ENCODE results near the gene NEDD4L. TPM values are rescaled to one million over a fixed set of nuclear protein-coding genes. Genes with fewer than 3 reads are reported as not detected.

The NEDD4L gene
- total RNA-seq, 5 donors from 2014 or later (not counting 1 experiment from before 2014, with no cell fraction given): 4.4 to 10.7 (median 6.7) TPM

- no peak for ATAC-seq (replicated peaks in 1 of 4)
- Histone ChIP-seq H3K27me3 (replicated peaks in 1 of 2; ENCODE audit: control insufficient read depth in 2 of 2, extremely low read depth in 1 of 2, insufficient read depth in 2 of 2, low read length in 1 of 2) (peaks cover 0 to 4% of the 10 kb centered on the region in 2 experiments), H3K9me3 (no peaks in the 10 kb centered on the region), H3K4me3 (ENCODE audit: control insufficient read depth in 1 of 2, extremely low read depth in 1 of 2, low read length in 1 of 2) (no peak overlapping the region), H3K4me1 (ENCODE audit: control insufficient read depth in 1 of 2, extremely low read depth in 1 of 2, insufficient read depth in 2 of 2, low read length in 2 of 2) (no peaks in the 10 kb centered on the region), H3K36me3 (ENCODE audit: control insufficient read depth in 2 of 2, extremely low read depth in 1 of 2, insufficient read depth in 1 of 2, low read length in 1 of 2) (no peaks in the 10 kb centered on the region), H3K27ac (ENCODE audit: low read length) (no peak overlapping the region)
- Mint-ChIP-seq H3K4me3 (no peak overlapping the region), H3K4me1 (no peaks in the 10 kb centered on the region), H3K9me3 (no peaks in the 10 kb centered on the region), H3K36me3 (no peaks in the 10 kb centered on the region), H3K27ac (no peak overlapping the region), H3K27me3 (peaks cover 0 to 11% of the 10 kb centered on the region in 2 donors)
- no CpG with 5 or more reads among the region's 5 CpGs for WGBS (ENCODE audit: insufficient coverage)
- ChIA-PET POLR2A (no interaction called here), CTCF (no interaction called here)
- no peak for DNase-seq
Observed at GRCh38 chr18:58097907-58098166, 53.8 kb downstream of the NEDD4L start.

DNA sequence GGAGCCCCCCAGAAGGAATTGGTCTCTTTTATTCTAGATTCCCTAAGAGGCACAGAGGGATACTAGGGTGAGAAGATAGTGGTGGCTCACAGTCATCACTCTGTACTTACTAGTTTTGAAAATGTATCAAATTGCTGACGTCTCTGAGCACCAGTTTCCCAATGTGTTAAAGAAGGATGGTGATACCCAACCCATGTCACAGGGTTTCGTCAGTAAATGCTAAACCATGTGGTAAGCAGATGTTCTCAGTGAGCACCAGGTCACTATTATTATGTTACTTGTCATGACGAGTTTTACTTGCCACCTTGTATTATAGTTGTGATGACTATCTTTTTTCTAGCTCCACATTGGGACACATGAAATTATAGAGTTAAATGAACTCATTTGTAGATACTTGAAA lies 54.7 kb downstream of the NEDD4L start:
- H3K27ac Mint-ChIP-seq: no peak overlapping the region

DNA sequence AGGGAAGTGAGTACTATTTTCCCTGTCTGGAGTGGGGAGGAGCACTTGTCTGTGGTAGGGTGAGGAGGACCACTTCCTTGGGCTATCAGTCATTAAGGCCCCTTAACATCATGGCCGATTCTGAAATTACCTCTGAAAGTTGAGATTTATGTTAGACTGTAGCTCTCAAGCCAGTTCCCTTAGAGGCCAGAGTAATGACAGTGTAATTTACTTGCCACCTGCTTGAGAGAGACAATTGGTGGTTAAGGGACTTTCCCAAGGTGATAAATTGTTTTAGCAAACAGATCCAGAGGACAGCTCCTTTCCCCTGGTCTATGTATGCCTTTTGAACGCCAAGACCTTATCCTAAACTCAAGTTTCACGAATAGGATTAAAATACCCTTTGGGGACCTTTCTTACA lies 56.1 kb downstream of the NEDD4L start:
- 58% methylated on average over 2 of the region's 3 CpGs for WGBS (ENCODE audit: insufficient coverage)
- DNase-seq: no peak
- Histone ChIP-seq H3K4me1 (ENCODE audit: control insufficient read depth in 1 of 2, extremely low read depth in 1 of 2, insufficient read depth in 2 of 2, low read length in 2 of 2) (no peaks in the 10 kb centered on the region), H3K36me3 (ENCODE audit: control insufficient read depth in 2 of 2, extremely low read depth in 1 of 2, insufficient read depth in 1 of 2, low read length in 1 of 2) (no peaks in the 10 kb centered on the region), H3K9me3 (no peaks in the 10 kb centered on the region), H3K4me3 (ENCODE audit: control insufficient read depth in 1 of 2, extremely low read depth in 1 of 2, low read length in 1 of 2) (no peak overlapping the region), H3K27ac (ENCODE audit: low read length) (no peak overlapping the region), H3K27me3 (replicated peaks in 1 of 2; ENCODE audit: control insufficient read depth in 2 of 2, extremely low read depth in 1 of 2, insufficient read depth in 2 of 2, low read length in 1 of 2) (peaks cover 0 to 2% of the 10 kb centered on the region in 2 experiments)
- ChIA-PET POLR2A (no interaction called here), CTCF (no interaction called here)
- Mint-ChIP-seq H3K4me3 (no peak overlapping the region), H3K36me3 (no peaks in the 10 kb centered on the region), H3K27ac (no peak overlapping the region), H3K9me3 (no peaks in the 10 kb centered on the region), H3K4me1 (peaks cover 6 to 8% (median 8%) of the 10 kb centered on the region in 3 donors), H3K27me3 (peaks cover 0 to 26% of the 10 kb centered on the region in 2 donors)
- no peak for ATAC-seq (replicated peaks in 1 of 4)

More for the DNA sequence above, 54.7 kb downstream of the NEDD4L start:
- peaks cover 0 to 15% of the 10 kb centered on the region in 2 donors for H3K27me3 Mint-ChIP-seq
- Histone ChIP-seq H3K27me3 (replicated peaks in 1 of 2; ENCODE audit: control insufficient read depth in 2 of 2, extremely low read depth in 1 of 2, insufficient read depth in 2 of 2, low read length in 1 of 2) (peaks cover 0 to 4% of the 10 kb centered on the region in 2 experiments), H3K36me3 (ENCODE audit: control insufficient read depth in 2 of 2, extremely low read depth in 1 of 2, insufficient read depth in 1 of 2, low read length in 1 of 2) (no peaks in the 10 kb centered on the region), H3K4me1 (ENCODE audit: control insufficient read depth in 1 of 2, extremely low read depth in 1 of 2, insufficient read depth in 2 of 2, low read length in 2 of 2) (no peaks in the 10 kb centered on the region), H3K9me3 (no peaks in the 10 kb centered on the region), H3K27ac (ENCODE audit: low read length) (no peak overlapping the region), H3K4me3 (ENCODE audit: control insufficient read depth in 1 of 2, extremely low read depth in 1 of 2, low read length in 1 of 2) (no peak overlapping the region)
- DNase-seq (no peak), ATAC-seq (replicated peaks in 1 of 4) (no peak)
- H3K9me3 Mint-ChIP-seq: no peaks in the 10 kb centered on the region
- H3K4me3 Mint-ChIP-seq: no peak overlapping the region
- POLR2A ChIA-PET: no interaction called here
- no peaks in the 10 kb centered on the region for H3K36me3 Mint-ChIP-seq
- H3K4me1 Mint-ChIP-seq: peaks cover under 1 to 5% (median 3%) of the 10 kb centered on the region in 3 donors
- CTCF ChIA-PET: no interaction called here
- 80% methylated on average over 1 of the region's 3 CpGs for WGBS (ENCODE audit: insufficient coverage)

DNA sequence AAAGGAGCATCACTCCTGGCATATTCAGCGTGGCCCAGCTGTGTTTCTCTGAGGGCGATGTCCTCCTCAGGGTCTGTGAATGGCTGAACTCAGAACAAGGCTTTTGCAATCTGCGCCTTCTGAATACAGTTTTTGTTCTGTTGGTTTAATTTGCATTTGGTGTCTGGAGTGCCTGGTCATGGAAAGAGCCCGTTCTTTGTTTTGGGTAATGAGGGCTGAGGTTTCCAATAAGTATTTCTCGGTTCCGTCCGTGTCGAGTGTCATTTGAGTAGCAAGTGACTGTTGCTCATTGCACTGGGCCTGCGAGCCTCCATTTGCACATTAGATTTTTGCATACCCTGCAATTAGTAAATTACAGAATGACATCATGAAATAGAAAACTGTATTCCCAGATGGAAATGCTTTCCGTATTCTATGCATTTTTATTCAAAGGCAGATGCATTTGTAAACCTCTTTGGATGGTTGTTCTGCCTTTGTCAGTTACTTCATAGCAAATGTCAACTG lies 57.3 kb downstream of the NEDD4L start:
- no peak for DNase-seq
- no peak overlapping the region for H3K27ac Mint-ChIP-seq
- Histone ChIP-seq H3K36me3 (ENCODE audit: control insufficient read depth in 2 of 2, extremely low read depth in 1 of 2, insufficient read depth in 1 of 2, low read length in 1 of 2) (no peaks in the 10 kb centered on the region), H3K9me3 (no peaks in the 10 kb centered on the region), H3K4me1 (ENCODE audit: control insufficient read depth in 1 of 2, extremely low read depth in 1 of 2, insufficient read depth in 2 of 2, low read length in 2 of 2) (no peaks in the 10 kb centered on the region), H3K4me3 (ENCODE audit: control insufficient read depth in 1 of 2, extremely low read depth in 1 of 2, low read length in 1 of 2) (no peak overlapping the region), H3K27ac (ENCODE audit: low read length) (no peak overlapping the region), H3K27me3 (replicated peaks in 1 of 2; ENCODE audit: control insufficient read depth in 2 of 2, extremely low read depth in 1 of 2, insufficient read depth in 2 of 2, low read length in 1 of 2) (peaks cover 0 to 3% of the 10 kb centered on the region in 2 experiments)
- CTCF ChIA-PET: no interaction called here
- POLR2A ChIA-PET: no interaction called here
- H3K4me3 Mint-ChIP-seq: no peak overlapping the region
- H3K36me3 Mint-ChIP-seq: no peaks in the 10 kb centered on the region
- no peak for ATAC-seq (replicated peaks in 1 of 4)
- 94% methylated on average over 10 of the region's 10 CpGs for WGBS (ENCODE audit: insufficient coverage)
- H3K9me3 Mint-ChIP-seq: no peaks in the 10 kb centered on the region
- peaks cover 6 to 8% (median 8%) of the 10 kb centered on the region in 3 donors for H3K4me1 Mint-ChIP-seq
- peaks cover 0 to 28% of the 10 kb centered on the region in 2 donors for H3K27me3 Mint-ChIP-seq

DNA sequence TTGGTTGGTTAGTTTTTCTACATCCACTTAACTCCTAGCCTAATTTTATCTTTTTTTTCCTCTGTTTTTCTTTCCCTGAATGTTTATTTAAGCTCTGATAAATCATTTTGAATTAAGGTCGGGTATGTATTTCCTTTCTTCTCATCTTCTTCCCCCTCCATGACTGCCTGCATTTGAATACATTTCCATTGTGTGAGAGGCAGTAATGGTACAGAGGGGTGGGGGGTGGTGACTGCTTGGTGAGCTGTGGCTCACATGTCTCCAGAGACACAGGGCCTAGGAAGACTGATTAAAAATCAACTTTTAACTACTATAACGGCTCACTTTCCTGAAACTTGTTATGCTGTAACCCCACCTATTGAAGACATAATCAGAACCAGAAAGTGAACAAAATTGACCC lies 58.0 kb downstream of the NEDD4L start:
- no CpG with 5 or more reads among the region's 2 CpGs for whole genome bisulfite sequencing (ENCODE audit: insufficient coverage)
- no peaks in the 10 kb centered on the region for H3K36me3 Mint-ChIP-seq
- Histone ChIP-seq H3K4me3 (ENCODE audit: control insufficient read depth in 1 of 2, extremely low read depth in 1 of 2, low read length in 1 of 2) (no peak overlapping the region), H3K4me1 (ENCODE audit: control insufficient read depth in 1 of 2, extremely low read depth in 1 of 2, insufficient read depth in 2 of 2, low read length in 2 of 2) (no peaks in the 10 kb centered on the region), H3K9me3 (no peaks in the 10 kb centered on the region), H3K27ac (ENCODE audit: low read length) (no peak overlapping the region), H3K36me3 (ENCODE audit: control insufficient read depth in 2 of 2, extremely low read depth in 1 of 2, insufficient read depth in 1 of 2, low read length in 1 of 2) (no peaks in the 10 kb centered on the region), H3K27me3 (replicated peaks in 1 of 2; ENCODE audit: control insufficient read depth in 2 of 2, extremely low read depth in 1 of 2, insufficient read depth in 2 of 2, low read length in 1 of 2) (peaks cover 0 to 3% of the 10 kb centered on the region in 2 experiments)
- no peaks in the 10 kb centered on the region for H3K9me3 Mint-ChIP-seq
- no peak for DNase-seq
- no peak overlapping the region for H3K4me3 Mint-ChIP-seq
- H3K27me3 Mint-ChIP-seq: peaks cover 0 to 31% of the 10 kb centered on the region in 2 donors
- ATAC-seq (replicated peaks in 1 of 4): no peak
- ChIA-PET POLR2A (no interaction called here), CTCF (no interaction called here)
- H3K4me1 Mint-ChIP-seq: peaks cover 6 to 8% (median 8%) of the 10 kb centered on the region in 3 donors
- no peak overlapping the region for H3K27ac Mint-ChIP-seq

DNA sequence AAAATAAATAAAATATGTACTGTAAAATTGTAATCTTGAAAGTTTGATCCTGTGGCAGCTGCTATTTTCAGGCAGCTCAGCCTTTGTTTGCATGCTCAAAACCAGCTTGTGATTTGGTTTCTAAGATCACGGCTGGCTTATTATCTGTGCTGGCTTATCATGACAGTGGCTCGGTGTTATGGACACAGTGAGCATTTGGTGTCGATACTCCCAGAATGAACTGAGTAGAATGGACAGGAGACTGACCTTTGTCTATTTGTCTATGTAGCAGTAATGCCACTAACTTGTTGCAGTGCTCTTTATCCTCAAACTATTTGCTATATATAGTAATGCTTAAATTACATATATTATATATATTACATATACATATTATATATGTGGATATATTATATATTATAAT lies 58.8 kb downstream of the NEDD4L start:
- WGBS (ENCODE audit: insufficient coverage): no CpG with 5 or more reads among the region's 3 CpGs
- Mint-ChIP-seq H3K4me3 (no peak overlapping the region), H3K27ac (no peak overlapping the region), H3K9me3 (no peaks in the 10 kb centered on the region), H3K4me1 (peaks cover 6 to 8% (median 8%) of the 10 kb centered on the region in 3 donors), H3K27me3 (peaks cover 0 to 31% of the 10 kb centered on the region in 2 donors), H3K36me3 (no peaks in the 10 kb centered on the region)
- ChIA-PET POLR2A (no interaction called here), CTCF (no interaction called here)
- Histone ChIP-seq H3K27me3 (replicated peaks in 1 of 2; ENCODE audit: control insufficient read depth in 2 of 2, extremely low read depth in 1 of 2, insufficient read depth in 2 of 2, low read length in 1 of 2) (peaks cover 0 to 3% of the 10 kb centered on the region in 2 experiments), H3K36me3 (ENCODE audit: control insufficient read depth in 2 of 2, extremely low read depth in 1 of 2, insufficient read depth in 1 of 2, low read length in 1 of 2) (no peaks in the 10 kb centered on the region), H3K4me3 (ENCODE audit: control insufficient read depth in 1 of 2, extremely low read depth in 1 of 2, low read length in 1 of 2) (no peak overlapping the region), H3K4me1 (ENCODE audit: control insufficient read depth in 1 of 2, extremely low read depth in 1 of 2, insufficient read depth in 2 of 2, low read length in 2 of 2) (no peaks in the 10 kb centered on the region), H3K9me3 (no peaks in the 10 kb centered on the region), H3K27ac (ENCODE audit: low read length) (no peak overlapping the region)
- ATAC-seq (replicated peaks in 1 of 4) (no peak), DNase-seq (no peak)

All from T-cell (primary cell).